Spinal cord (tissue), 10 donors: ENCODE data around the gene FAM83F. TPM values are rescaled to one million over a fixed set of nuclear protein-coding genes. Genes with fewer than 3 reads are reported as not detected.

Experiments
- DNase-seq, 6 donors: peaks; one replicate each; pipeline versions ENCODE4 v3.0.0 to v3.0.0-alpha.2; 2013 to 2015; ENCODE audit warnings: low spot score in 6 of 6, low read depth in 4 of 6
- H3K27ac ChIP-seq: one replicate; pipeline ENCODE4 v1.5.1; 2013; ENCODE audit warnings: low read depth, low read length, control low read depth
- H3K27me3 ChIP-seq: one replicate; pipeline ENCODE4 v1.6.1; 2013; ENCODE audit warnings: low read length; ENCODE audit not compliant: control insufficient read depth, insufficient read depth
- H3K36me3 ChIP-seq: one replicate; pipeline ENCODE4 v1.6.1; 2013; ENCODE audit warnings: low read length; ENCODE audit not compliant: control insufficient read depth, insufficient read depth
- H3K4me1 ChIP-seq: one replicate; pipeline ENCODE4 v1.6.1; 2013; ENCODE audit warnings: low read length; ENCODE audit not compliant: control insufficient read depth, insufficient read depth
- H3K4me3 ChIP-seq: one replicate; pipeline ENCODE4 v1.5.1; 2013; ENCODE audit warnings: low read depth, low read length, control low read depth
- H3K9me3 ChIP-seq: one replicate; pipeline ENCODE4 v1.6.1; 2013; ENCODE audit warnings: low read length; ENCODE audit not compliant: control insufficient read depth, insufficient read depth
- WGBS: methylation state at CpG from one replicate; pipeline ENCODE4 v1.1.5; 2013; ENCODE audit warnings: missing lambda C conversion rate; ENCODE audit not compliant: insufficient coverage; 5-methylcytosine and 5-hydroxymethylcytosine counted together
- polyA plus RNA-seq, 2 donors: library from polyadenylated mRNA; unstranded; fragments of 120-200 nt; gene quantifications; one replicate each; pipeline ENCODE4 v1.2.1, GENCODE V29; 2013; ENCODE audit not compliant: insufficient read length in 2 of 2
- total RNA-seq, 2 donors: library from RNA; depleted of rRNA in 1 of 2; stranded (reverse); fragments of 120-200 nt in 1 of 2; fragments of >200 nt in 1 of 2; gene quantifications; one replicate each; pipeline versions ENCODE4 v1.2.3 to v1.2.4, GENCODE V29; 2013 to 2014
- donor health status: healthy.

FAM83F gene
- total and polyA plus RNA-seq, 4 donors: 0.61 to 1.2 (median 0.72) TPM

- no peak overlapping the region for H3K4me3 ChIP-seq
- H3K27ac ChIP-seq: no peak overlapping the region
- H3K9me3 ChIP-seq: no peaks in the 10 kb centered on the region
- H3K27me3 ChIP-seq: no peaks in the 10 kb centered on the region
- no peaks in the 10 kb centered on the region for H3K36me3 ChIP-seq
- no peak for DNase-seq
- H3K4me1 ChIP-seq: no peaks in the 10 kb centered on the region
Observed at GRCh38 chr22:40070701-40071100, 75.9 kb downstream of the FAM83F start.

- Histone ChIP-seq H3K27ac (no peak overlapping the region), H3K4me3 (no peak overlapping the region), H3K9me3 (no peaks in the 10 kb centered on the region), H3K4me1 (no peaks in the 10 kb centered on the region), H3K27me3 (no peaks in the 10 kb centered on the region), H3K36me3 (no peaks in the 10 kb centered on the region)
- WGBS: 93% methylated on average over 3 of the region's 8 CpGs
- DNase-seq: no peak
Observed at GRCh38 chr22:40071720-40072119, 77.0 kb downstream of the FAM83F start.

- WGBS: 70% methylated on average over 2 of the region's 8 CpGs
- Histone ChIP-seq H3K4me1 (no peaks in the 10 kb centered on the region), H3K9me3 (no peaks in the 10 kb centered on the region), H3K36me3 (no peaks in the 10 kb centered on the region), H3K4me3 (no peak overlapping the region), H3K27ac (no peak overlapping the region), H3K27me3 (no peaks in the 10 kb centered on the region)
- no peak for DNase-seq
Observed at GRCh38 chr22:40076702-40077645, 82.2 kb downstream of the FAM83F start.

- WGBS: no CpG with 5 or more reads among the region's 1 CpG
- Histone ChIP-seq H3K4me3 (no peak overlapping the region), H3K4me1 (no peaks in the 10 kb centered on the region), H3K36me3 (no peaks in the 10 kb centered on the region), H3K27ac (no peak overlapping the region), H3K27me3 (no peaks in the 10 kb centered on the region), H3K9me3 (no peaks in the 10 kb centered on the region)
- DNase-seq: no peak
Observed at GRCh38 chr22:40077646-40078016, 82.9 kb downstream of the FAM83F start.

GRCh38 chr22:40081662-40082061 is 86.9 kb downstream of the FAM83F start:
- no peak overlapping the region for H3K4me3 ChIP-seq

GRCh38 chr22:40082184-40082583 is 87.4 kb downstream of the FAM83F start:
- no peaks in the 10 kb centered on the region for H3K27me3 ChIP-seq
- whole genome bisulfite sequencing: 92% methylated on average over 1 of the region's 1 CpG
- no peaks in the 10 kb centered on the region for H3K9me3 ChIP-seq
- no peak overlapping the region for H3K27ac ChIP-seq
- DNase-seq: no peak
- no peak overlapping the region for H3K4me3 ChIP-seq
- H3K36me3 ChIP-seq: no peaks in the 10 kb centered on the region
- no peaks in the 10 kb centered on the region for H3K4me1 ChIP-seq

More at GRCh38 chr22:40081662-40082061, 86.9 kb downstream of the FAM83F start:
- WGBS: 13% methylated on average over 2 of the region's 5 CpGs
- Histone ChIP-seq H3K27me3 (no peaks in the 10 kb centered on the region), H3K9me3 (no peaks in the 10 kb centered on the region), H3K4me1 (no peaks in the 10 kb centered on the region), H3K36me3 (no peaks in the 10 kb centered on the region), H3K27ac (no peak overlapping the region)
- DNase-seq: no peak

GRCh38 chr22:40083794-40084193 is 89.0 kb downstream of the FAM83F start:
- H3K27ac ChIP-seq: no peak overlapping the region
- H3K4me1 ChIP-seq: no peaks in the 10 kb centered on the region
- no peaks in the 10 kb centered on the region for H3K27me3 ChIP-seq
- DNase-seq: peak in 1 of 6 donors; percentile 13
- no peaks in the 10 kb centered on the region for H3K9me3 ChIP-seq
- no peaks in the 10 kb centered on the region for H3K36me3 ChIP-seq
- no peak overlapping the region for H3K4me3 ChIP-seq
- WGBS: 59% methylated on average over 3 of the region's 3 CpGs

GRCh38 chr22:40084246-40084645 is 89.5 kb downstream of the FAM83F start:
- Histone ChIP-seq H3K9me3 (no peaks in the 10 kb centered on the region), H3K36me3 (no peaks in the 10 kb centered on the region), H3K27ac (no peak overlapping the region), H3K27me3 (no peaks in the 10 kb centered on the region), H3K4me1 (no peaks in the 10 kb centered on the region), H3K4me3 (no peak overlapping the region)
- DNase-seq: no peak
- 97% methylated on average over 5 of the region's 5 CpGs for WGBS

- WGBS: no CpG with 5 or more reads among the region's 1 CpG
Observed at GRCh38 chr22:40088818-40089217, 94.1 kb downstream of the FAM83F start.

More at GRCh38 chr22:40088818-40089217, 94.1 kb downstream of the FAM83F start:
- Histone ChIP-seq H3K36me3 (no peaks in the 10 kb centered on the region), H3K27ac (no peak overlapping the region), H3K9me3 (no peaks in the 10 kb centered on the region), H3K4me3 (no peak overlapping the region), H3K27me3 (no peaks in the 10 kb centered on the region), H3K4me1 (no peaks in the 10 kb centered on the region)
- DNase-seq: no peak
